Fibroblast of villous mesenchyme (primary cell): Measurements from ENCODE around the gene KCNK18. TPM values are rescaled to one million over a fixed set of nuclear protein-coding genes. Genes with fewer than 3 reads are reported as not detected.
"Not testable (repeated sequence)": the region's sequence is repeated elsewhere in the genome, so short reads cannot be mapped to it uniquely, and the experiment has no call there.

ENCODE experiments used
- DNase-seq: peaks from one replicate; pipeline ENCODE4 v3.0.0-alpha.2; 2010; ENCODE audit warnings: low read depth
- H3K4me3 ChIP-seq: 2 replicates; pipeline ENCODE4 v1.5.1; 2011; ENCODE audit warnings: low read depth, mild to moderate bottlenecking, low read length
- CTCF ChIP-seq: IDR thresholded peaks from 2 replicates; pipeline ENCODE4 v1.5.1; 2012; ENCODE audit warnings: low read depth, mild to moderate bottlenecking, low read length; ENCODE audit not compliant: insufficient read depth
- total RNA-seq: library from RNA; depleted of rRNA; stranded (reverse); fragments of >200 nt; gene quantifications from 2 replicates; pipeline ENCODE4 v1.2.3, GENCODE V29; 2012

Gene KCNK18
- total RNA-seq, 1 donor, result not detected

- DNase-seq, result no peak
- no peak overlapping the region for H3K4me3 ChIP-seq
- no peak for TF ChIP-seq CTCF
Observed at GRCh38 chr10:117228210-117228609, 30.9 kb downstream of the KCNK18 start.

- H3K4me3 ChIP-seq, DNase-seq: not testable (repeated sequence)
Observed at GRCh38 chr10:117230107-117230506, 32.8 kb downstream of the KCNK18 start.

DNA sequence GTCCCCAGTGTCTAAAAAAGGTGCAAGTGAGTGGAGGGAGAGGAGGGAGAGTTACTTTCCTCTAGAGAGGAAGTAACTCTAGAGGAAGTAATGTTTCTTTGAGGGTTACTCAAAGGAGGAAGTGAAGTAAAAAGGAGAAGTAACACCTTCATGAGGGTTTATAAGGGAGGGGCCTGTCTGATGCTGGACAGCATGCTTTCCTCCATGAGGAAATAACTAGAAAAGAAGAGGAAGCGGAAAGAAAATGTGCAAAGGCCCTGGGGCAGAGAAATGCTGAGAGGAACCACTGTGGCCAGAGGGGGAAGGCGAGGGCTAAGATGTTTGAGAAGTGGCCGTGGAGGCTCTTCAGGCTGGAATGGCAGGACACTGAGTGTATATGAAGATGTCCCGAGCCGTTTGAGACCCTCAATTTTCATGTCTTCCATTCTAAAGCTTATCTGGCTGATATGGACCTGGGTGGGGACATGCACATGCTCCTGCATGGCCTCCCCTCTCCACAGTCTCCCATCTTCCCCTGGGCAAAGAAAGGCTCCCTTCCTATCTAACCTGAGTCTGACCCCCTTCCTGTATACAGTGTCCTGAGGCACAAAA, 40.2 kb downstream of the KCNK18 start:
- DNase-seq, result no peak
- no peak overlapping the region for H3K4me3 ChIP-seq
- TF ChIP-seq CTCF, result no peak

GRCh38 chr10:117239051-117239450, 41.8 kb downstream of the KCNK18 start:
- DNase-seq, result no peak
- no peak for TF ChIP-seq CTCF

GRCh38 chr10:117239721-117240620, 42.7 kb downstream of the KCNK18 start:
- no peak for TF ChIP-seq CTCF
- H3K4me3 ChIP-seq, result no peak overlapping the region
- no peak for DNase-seq

More at GRCh38 chr10:117239051-117239450, 41.8 kb downstream of the KCNK18 start:
- no peak overlapping the region for H3K4me3 ChIP-seq

DNA sequence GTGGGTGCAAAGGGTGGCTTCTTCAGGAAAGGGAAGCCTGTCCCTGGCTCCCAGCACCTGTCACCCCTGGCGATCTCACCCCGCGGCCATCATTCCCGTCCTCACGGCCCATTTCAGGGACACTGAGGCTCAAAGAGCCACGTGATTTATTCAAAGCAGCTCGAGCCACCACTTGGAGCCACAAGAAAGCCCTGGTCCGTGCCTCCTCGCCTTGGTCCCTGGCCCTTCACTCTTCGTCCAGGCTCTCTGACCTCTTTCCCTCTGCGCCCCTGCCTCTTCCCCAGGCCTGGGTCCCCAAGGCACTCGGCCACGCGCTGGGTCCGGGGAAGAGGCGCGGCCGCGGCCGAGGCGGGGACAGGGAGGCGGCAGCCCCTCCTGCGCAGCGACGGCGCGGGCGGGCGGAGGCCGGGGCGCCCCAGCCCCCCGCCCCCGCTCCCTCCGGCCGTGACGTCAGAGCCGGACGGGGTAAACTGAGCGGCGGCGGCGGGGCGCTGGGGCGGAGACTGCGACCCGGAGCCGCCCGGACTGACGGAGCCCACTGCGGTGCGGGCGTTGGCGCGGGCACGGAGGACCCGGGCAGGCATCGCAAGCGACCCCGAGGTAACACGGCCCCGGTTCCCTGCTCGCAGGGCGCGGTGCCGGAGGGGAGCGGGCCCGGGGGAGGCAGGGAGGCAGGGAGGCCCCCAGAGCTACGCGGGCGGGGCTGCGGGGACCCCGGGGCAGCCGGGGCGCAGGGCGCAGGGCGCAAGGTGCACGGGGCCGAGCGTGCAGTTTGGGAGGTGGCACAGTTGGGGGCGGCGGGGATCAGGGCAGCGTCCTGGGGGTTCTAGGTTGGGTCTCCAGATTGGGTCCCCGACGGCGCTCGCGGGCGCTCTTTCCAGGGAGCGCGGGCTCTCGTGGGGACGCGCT, 43.6 kb downstream of the KCNK18 start, which contains the start of gene SLC18A2:
TSS of gene SLC18A2 (plus strand) at position 494 of the 909 bp plus-strand sequence. CDS start 580 bp downstream, outside the sequence.
- no peak for DNase-seq
- no peak within 1 kb of the TSS for H3K4me3 ChIP-seq

More for the DNA sequence above, 43.6 kb downstream of the KCNK18 start, which contains the start of gene SLC18A2:
- no peak for TF ChIP-seq CTCF
